ENCODE results near the gene ADARB2.
"Not testable (repeated sequence)": the region's sequence is repeated elsewhere in the genome, so short reads cannot be mapped to it uniquely, and the experiment has no call there.

Gene ADARB2

GRCh38 chr10:1448252-1448930 is 288.9 kb downstream of the ADARB2 start:
- DNase-seq (ENCODE audit: low spot score) (no peak), FAIRE-seq (no peak)

DNA sequence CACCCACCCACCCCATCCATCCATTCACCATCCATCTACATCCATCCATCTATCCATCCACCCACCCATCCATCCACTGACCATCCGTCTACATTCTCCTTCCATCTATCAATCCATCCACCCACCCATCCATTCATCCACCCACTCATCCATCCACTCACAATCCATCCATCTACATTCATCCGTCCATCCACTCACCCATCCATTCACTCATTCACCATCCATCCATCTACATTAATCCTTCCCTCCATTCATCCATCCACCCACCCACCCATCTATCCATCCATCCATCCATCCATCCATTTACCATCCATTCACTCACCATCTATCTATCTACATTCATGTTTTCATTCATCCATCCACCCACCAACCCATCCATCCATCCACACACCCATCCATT is 292.5 kb downstream of the ADARB2 start:
- DNase-seq (ENCODE audit: low spot score) (no peak), FAIRE-seq (no peak)

- DNase-seq (ENCODE audit: low spot score) (no peak), FAIRE-seq (no peak)
Measured at GRCh38 chr10:1440897-1441296, 296.4 kb downstream of the ADARB2 start.

- no peak for FAIRE-seq
- no peak for DNase-seq (ENCODE audit: low spot score)
Measured at GRCh38 chr10:1434912-1435692, 302.2 kb downstream of the ADARB2 start.

GRCh38 chr10:1434202-1434601 is 303.1 kb downstream of the ADARB2 start:
- FAIRE-seq (no peak), DNase-seq (ENCODE audit: low spot score) (no peak)

GRCh38 chr10:1432161-1432560 is 305.2 kb downstream of the ADARB2 start:
- no peak for DNase-seq (ENCODE audit: low spot score)
- no peak for FAIRE-seq

GRCh38 chr10:1431229-1431628 is 306.1 kb downstream of the ADARB2 start:
- FAIRE-seq (no peak), DNase-seq (ENCODE audit: low spot score) (no peak)

DNA sequence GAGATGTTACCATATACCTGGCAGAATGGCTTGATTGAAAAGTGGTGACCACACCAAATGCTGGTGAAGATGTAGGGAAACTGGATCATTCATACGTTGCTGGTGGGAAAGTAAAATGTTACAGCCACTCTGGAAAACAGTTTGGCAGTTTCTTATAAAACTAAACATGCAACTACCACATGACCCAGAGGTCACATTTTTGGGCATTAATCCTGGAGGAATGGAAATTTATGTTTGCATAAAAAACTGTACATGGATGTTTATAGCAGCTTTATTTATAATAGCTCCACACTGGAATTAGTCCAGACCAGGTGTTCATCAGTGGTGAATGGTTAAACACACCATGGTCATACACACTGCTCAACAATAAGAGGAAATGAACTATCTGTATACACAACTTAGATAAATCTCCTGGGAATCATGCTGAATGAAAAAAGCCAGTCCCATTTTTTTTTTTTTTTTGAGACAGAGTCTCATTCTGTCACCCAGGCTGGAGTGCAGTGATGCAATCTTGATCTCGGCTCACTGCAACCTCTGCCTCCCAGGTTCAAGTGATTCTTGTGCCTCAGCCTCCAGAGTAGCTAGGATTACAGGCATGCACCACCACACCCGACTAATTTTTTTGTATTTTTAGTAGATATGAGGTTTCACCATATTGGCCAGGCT is 309.7 kb downstream of the ADARB2 start:
- FAIRE-seq: not testable (repeated sequence)

GRCh38 chr10:1426786-1427185 is 310.5 kb downstream of the ADARB2 start:
- DNase-seq (ENCODE audit: low spot score) (no peak), FAIRE-seq (no peak)

More for the DNA sequence above, 309.7 kb downstream of the ADARB2 start:
- DNase-seq (ENCODE audit: low spot score): not testable (repeated sequence)

DNA sequence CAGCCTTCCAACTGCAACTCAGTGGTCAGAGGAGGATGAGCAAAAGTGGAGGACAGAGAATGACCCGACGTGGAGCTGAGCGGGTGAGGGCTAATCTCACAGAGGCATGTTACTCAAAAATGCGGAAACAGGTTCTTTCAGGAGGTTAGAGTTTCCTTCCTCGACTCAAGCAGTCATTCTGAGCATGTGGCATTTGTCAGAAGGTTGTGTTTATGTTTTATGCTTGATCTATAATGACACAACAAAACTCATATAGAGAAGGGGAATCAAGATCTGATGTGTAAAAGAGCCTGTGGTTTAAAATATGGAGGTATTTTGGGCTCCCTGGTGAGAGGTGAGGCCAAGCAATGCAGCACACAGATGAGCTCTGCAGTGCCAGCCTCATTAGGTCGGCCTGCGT is 311.4 kb downstream of the ADARB2 start:
- no peak for FAIRE-seq
- DNase-seq (ENCODE audit: low spot score): no peak

DNA sequence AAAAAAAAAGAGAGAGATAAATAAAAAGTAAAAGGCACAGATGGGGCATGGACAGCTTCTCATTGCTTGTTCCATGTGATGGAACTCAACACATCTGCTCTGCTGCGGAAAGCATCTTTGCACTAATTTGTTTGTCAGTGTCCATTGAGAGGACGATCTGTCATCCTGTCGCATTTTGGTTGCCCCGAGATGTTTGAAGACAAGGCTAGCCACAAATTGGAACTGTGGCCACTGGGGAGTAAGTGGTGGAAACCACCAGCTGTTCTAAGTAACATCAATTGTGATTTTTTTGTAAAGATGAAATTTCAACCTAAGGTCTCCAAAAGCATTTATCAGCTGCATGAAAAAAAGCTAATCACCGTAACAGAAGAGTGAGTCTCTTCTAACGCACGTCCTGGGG is 312.7 kb downstream of the ADARB2 start:
- DNase-seq (ENCODE audit: low spot score) (no peak), FAIRE-seq (no peak)

DNA sequence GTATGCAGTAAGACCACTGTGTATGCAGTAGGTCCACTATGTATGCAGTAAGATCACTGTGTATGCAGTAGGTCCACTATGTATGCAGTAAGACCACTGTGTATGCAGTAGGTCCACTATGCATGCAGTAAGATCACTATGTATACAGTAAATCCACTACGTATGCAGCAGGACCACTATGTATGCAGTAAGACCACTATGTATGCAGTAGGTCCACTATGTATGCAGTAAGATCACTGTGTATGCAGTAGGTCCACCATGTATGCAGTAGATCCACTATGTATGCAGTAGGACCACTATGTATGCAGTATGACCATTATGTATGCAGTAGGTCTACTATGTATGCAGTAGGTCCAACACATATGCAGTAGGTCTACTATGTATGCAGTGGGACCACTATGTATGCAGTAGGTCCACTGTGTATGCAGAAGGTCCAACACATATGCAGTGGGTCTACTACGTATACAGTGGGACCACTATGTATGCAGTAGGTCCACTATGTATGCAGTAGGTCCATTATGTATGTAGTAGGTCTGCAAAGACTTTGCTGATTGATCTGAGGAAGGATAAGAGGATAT is 313.6 kb downstream of the ADARB2 start:
- FAIRE-seq (no peak), DNase-seq (ENCODE audit: low spot score) (no peak)

DNA sequence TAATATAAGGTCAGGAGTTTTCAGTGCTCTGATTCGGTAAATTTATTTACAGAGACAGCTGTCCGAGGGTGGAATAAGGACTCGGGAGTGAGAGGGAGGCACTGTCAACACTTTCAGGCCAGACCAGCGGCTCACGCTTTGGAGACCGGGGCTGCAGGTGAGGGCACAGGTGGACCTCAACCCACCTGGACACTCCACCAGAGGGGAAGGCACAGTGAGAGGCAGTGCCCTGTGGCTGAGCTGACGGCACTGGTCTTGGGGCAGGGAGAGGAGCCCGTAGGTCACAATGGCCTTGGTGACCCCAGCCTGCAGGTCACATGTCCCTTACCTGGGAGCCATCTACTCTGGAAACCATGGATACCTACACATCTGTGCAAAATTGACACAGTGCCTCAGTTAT is 315.1 kb downstream of the ADARB2 start:
- FAIRE-seq: no peak
- no peak for DNase-seq (ENCODE audit: low spot score)

DNA sequence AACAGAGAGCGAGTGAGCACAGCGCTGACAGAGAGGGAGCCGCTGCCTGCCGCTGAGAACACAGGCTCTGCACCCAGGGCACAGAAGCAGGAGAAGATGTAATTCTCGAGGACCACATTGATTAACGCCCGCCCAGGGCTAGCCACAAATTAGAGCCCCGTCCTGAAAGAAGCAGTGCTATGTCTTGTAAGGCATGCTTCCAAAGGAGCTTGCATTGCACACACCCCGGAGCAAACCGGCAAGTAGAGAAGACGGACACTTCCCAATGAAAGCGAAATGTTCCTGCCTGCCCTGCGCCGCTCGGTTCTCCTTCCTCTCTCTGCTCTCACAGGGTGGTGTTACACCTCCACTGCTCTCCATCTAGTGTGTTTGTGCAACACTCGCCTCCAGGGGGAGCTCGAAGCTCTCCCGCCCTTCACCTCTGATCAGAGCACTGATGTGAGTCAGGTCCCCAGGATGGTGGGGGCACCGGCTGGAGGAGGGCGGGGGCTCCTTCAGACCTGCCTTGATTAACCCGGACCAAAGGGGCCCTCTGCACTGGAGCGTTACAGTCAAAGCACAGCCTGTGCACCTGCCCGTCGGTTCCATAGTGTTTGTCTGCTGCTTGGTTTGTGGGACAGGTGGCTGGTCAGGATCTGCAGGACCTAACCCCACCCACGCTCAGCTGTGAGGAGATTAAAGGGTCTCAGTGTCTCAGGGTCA is 316.5 kb downstream of the ADARB2 start:
- no peak for FAIRE-seq

GRCh38 chr10:1419796-1420610 is 317.3 kb downstream of the ADARB2 start:
- DNase-seq (ENCODE audit: low spot score) (no peak), FAIRE-seq (no peak)

More for the DNA sequence above, 316.5 kb downstream of the ADARB2 start:
- DNase-seq (ENCODE audit: low spot score): peak; percentile 41

- FAIRE-seq (no peak), DNase-seq (ENCODE audit: low spot score) (no peak)
Measured at GRCh38 chr10:1418031-1418550, 319.2 kb downstream of the ADARB2 start.

GRCh38 chr10:1417574-1417973 is 319.8 kb downstream of the ADARB2 start:
- FAIRE-seq (no peak), DNase-seq (ENCODE audit: low spot score) (no peak)

DNA sequence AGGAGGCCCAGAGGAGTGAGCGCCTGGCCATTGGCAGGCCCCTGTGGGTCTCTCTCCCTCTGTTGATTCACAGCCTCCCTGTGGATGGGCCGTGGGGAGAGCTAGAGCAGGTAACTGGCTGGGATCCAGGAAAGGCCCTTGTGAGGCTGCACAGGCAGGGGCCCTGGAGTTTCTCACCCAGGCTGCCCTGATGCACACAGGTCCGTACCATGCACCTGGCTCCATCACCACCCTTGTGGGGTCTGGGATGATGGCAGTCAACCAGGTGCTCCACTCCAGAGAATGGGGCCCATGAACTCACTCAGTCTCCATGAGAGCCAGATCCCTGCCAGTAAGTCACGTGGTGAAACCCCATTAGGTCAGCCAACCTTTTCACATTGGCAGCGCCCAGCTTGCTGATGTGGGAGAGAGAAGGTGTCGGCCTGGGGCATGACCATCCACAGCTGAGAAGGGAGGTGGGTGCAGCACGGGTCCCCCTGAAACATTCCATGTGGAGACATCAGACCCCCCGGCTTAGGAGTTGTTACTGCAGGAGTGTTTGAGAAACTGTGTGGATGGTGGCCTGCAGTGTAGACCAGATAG is 320.8 kb downstream of the ADARB2 start:
- DNase-seq (ENCODE audit: low spot score) (no peak), FAIRE-seq (no peak)

DNA sequence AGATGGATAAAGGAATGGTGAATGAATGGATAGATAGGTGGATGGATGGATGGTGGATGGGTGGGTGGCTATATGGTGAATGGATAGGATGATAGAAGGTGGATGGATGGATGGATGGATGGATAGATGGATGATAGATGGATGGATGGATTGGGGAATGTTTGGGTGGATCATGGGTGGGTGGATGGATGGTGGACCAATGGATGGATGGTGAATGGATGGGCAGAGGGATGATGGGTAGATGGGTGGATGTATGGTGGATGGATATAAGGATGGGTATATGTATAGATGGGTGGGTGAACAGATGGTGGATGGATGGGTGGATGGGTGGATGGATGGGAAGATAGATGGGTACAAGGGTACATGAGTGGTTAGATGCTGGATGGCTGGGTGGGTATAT is 322.4 kb downstream of the ADARB2 start:
- no peak for DNase-seq (ENCODE audit: low spot score)
- FAIRE-seq: no peak

GRCh38 chr10:1414346-1414745 is 323.0 kb downstream of the ADARB2 start:
- FAIRE-seq; DNase-seq (ENCODE audit: low spot score): not testable (repeated sequence)
